ENCODE measurements around the gene TKFC.

Gene TKFC

GRCh38 chr11:61345954-61346843 lies 13.2 kb downstream of the TKFC start:
- Histone ChIP-seq H3K36me3 (ENCODE audit: control insufficient read depth in 2 of 2, insufficient read depth in 2 of 2, low read length in 2 of 2) (peaks cover 23 to 28% of the 10 kb centered on the region in 2 donors), H3K9ac (ENCODE audit: low read length in 2 of 2) (no peak overlapping the region), H3K4me3 (ENCODE audit: low read length in 2 of 2) (no peak overlapping the region), H3K27ac (ENCODE audit: low read length) (no peak overlapping the region), H3K9me3 (ENCODE audit: control insufficient read depth in 2 of 2, low read length in 2 of 2) (no peaks in the 10 kb centered on the region), H3K4me1 (ENCODE audit: control insufficient read depth, insufficient read depth, low read length) (no peaks in the 10 kb centered on the region), H3K27me3 (ENCODE audit: control insufficient read depth in 1 of 2, insufficient read depth in 2 of 2, low read length in 2 of 2) (no peaks in the 10 kb centered on the region)

- Histone ChIP-seq H3K4me1 (ENCODE audit: control insufficient read depth, insufficient read depth, low read length) (no peaks in the 10 kb centered on the region), H3K9ac (ENCODE audit: low read length in 2 of 2) (no peak overlapping the region), H3K36me3 (ENCODE audit: control insufficient read depth in 2 of 2, insufficient read depth in 2 of 2, low read length in 2 of 2) (peaks cover 30 to 37% of the 10 kb centered on the region in 2 donors), H3K27ac (ENCODE audit: low read length) (no peak overlapping the region), H3K27me3 (ENCODE audit: control insufficient read depth in 1 of 2, insufficient read depth in 2 of 2, low read length in 2 of 2) (no peaks in the 10 kb centered on the region), H3K9me3 (ENCODE audit: control insufficient read depth in 2 of 2, low read length in 2 of 2) (no peaks in the 10 kb centered on the region), H3K4me3 (ENCODE audit: low read length in 2 of 2) (no peak overlapping the region)
Measured at GRCh38 chr11:61347916-61348461, 15.0 kb downstream of the TKFC start.

- peaks cover 35 to 48% of the 10 kb centered on the region in 2 donors for H3K36me3 ChIP-seq (ENCODE audit: control insufficient read depth in 2 of 2, insufficient read depth in 2 of 2, low read length in 2 of 2)
- H3K9ac ChIP-seq (ENCODE audit: low read length in 2 of 2) = no peak overlapping the region
- no peaks in the 10 kb centered on the region for H3K27me3 ChIP-seq (ENCODE audit: control insufficient read depth in 1 of 2, insufficient read depth in 2 of 2, low read length in 2 of 2)
- H3K4me1 ChIP-seq (ENCODE audit: control insufficient read depth, insufficient read depth, low read length) = no peaks in the 10 kb centered on the region
- H3K27ac ChIP-seq (ENCODE audit: low read length) = no peak overlapping the region
- H3K4me3 ChIP-seq (ENCODE audit: low read length in 2 of 2) = no peak overlapping the region
- H3K9me3 ChIP-seq (ENCODE audit: control insufficient read depth in 2 of 2, low read length in 2 of 2) = no peaks in the 10 kb centered on the region
Measured at GRCh38 chr11:61349189-61349751, 16.2 kb downstream of the TKFC start.

GRCh38 chr11:61349916-61350315 lies 16.9 kb downstream of the TKFC start:
- H3K4me1 ChIP-seq (ENCODE audit: control insufficient read depth, insufficient read depth, low read length) = no peaks in the 10 kb centered on the region
- H3K9ac ChIP-seq (ENCODE audit: low read length in 2 of 2) = no peak overlapping the region
- peaks cover 35 to 48% of the 10 kb centered on the region in 2 donors for H3K36me3 ChIP-seq (ENCODE audit: control insufficient read depth in 2 of 2, insufficient read depth in 2 of 2, low read length in 2 of 2)
- H3K27ac ChIP-seq (ENCODE audit: low read length) = no peak overlapping the region
- no peaks in the 10 kb centered on the region for H3K27me3 ChIP-seq (ENCODE audit: control insufficient read depth in 1 of 2, insufficient read depth in 2 of 2, low read length in 2 of 2)
- no peak overlapping the region for H3K4me3 ChIP-seq (ENCODE audit: low read length in 2 of 2)
- no peaks in the 10 kb centered on the region for H3K9me3 ChIP-seq (ENCODE audit: control insufficient read depth in 2 of 2, low read length in 2 of 2)

GRCh38 chr11:61350336-61350735 lies 17.3 kb downstream of the TKFC start:
- Histone ChIP-seq H3K9ac (ENCODE audit: low read length in 2 of 2) (no peak overlapping the region), H3K27me3 (ENCODE audit: control insufficient read depth in 1 of 2, insufficient read depth in 2 of 2, low read length in 2 of 2) (no peaks in the 10 kb centered on the region), H3K4me3 (ENCODE audit: low read length in 2 of 2) (no peak overlapping the region), H3K36me3 (ENCODE audit: control insufficient read depth in 2 of 2, insufficient read depth in 2 of 2, low read length in 2 of 2) (peaks cover 35 to 48% of the 10 kb centered on the region in 2 donors), H3K27ac (ENCODE audit: low read length) (no peak overlapping the region), H3K9me3 (ENCODE audit: control insufficient read depth in 2 of 2, low read length in 2 of 2) (no peaks in the 10 kb centered on the region), H3K4me1 (ENCODE audit: control insufficient read depth, insufficient read depth, low read length) (no peaks in the 10 kb centered on the region)

GRCh38 chr11:61350803-61351202 lies 17.8 kb downstream of the TKFC start:
- H3K27ac ChIP-seq (ENCODE audit: low read length) = no peak overlapping the region
- no peak overlapping the region for H3K4me3 ChIP-seq (ENCODE audit: low read length in 2 of 2)
- peaks cover 35 to 48% of the 10 kb centered on the region in 2 donors for H3K36me3 ChIP-seq (ENCODE audit: control insufficient read depth in 2 of 2, insufficient read depth in 2 of 2, low read length in 2 of 2)
- no peaks in the 10 kb centered on the region for H3K27me3 ChIP-seq (ENCODE audit: control insufficient read depth in 1 of 2, insufficient read depth in 2 of 2, low read length in 2 of 2)
- no peaks in the 10 kb centered on the region for H3K9me3 ChIP-seq (ENCODE audit: control insufficient read depth in 2 of 2, low read length in 2 of 2)
- no peaks in the 10 kb centered on the region for H3K4me1 ChIP-seq (ENCODE audit: control insufficient read depth, insufficient read depth, low read length)
- H3K9ac ChIP-seq (ENCODE audit: low read length in 2 of 2) = no peak overlapping the region

- Histone ChIP-seq H3K4me3 (ENCODE audit: low read length in 2 of 2) (no peak overlapping the region), H3K4me1 (ENCODE audit: control insufficient read depth, insufficient read depth, low read length) (no peaks in the 10 kb centered on the region), H3K27ac (ENCODE audit: low read length) (no peak overlapping the region), H3K9ac (ENCODE audit: low read length in 2 of 2) (no peak overlapping the region), H3K36me3 (ENCODE audit: control insufficient read depth in 2 of 2, insufficient read depth in 2 of 2, low read length in 2 of 2) (peaks cover 35 to 48% of the 10 kb centered on the region in 2 donors), H3K9me3 (ENCODE audit: control insufficient read depth in 2 of 2, low read length in 2 of 2) (no peaks in the 10 kb centered on the region), H3K27me3 (ENCODE audit: control insufficient read depth in 1 of 2, insufficient read depth in 2 of 2, low read length in 2 of 2) (no peaks in the 10 kb centered on the region)
Measured at GRCh38 chr11:61352038-61352437, 19.0 kb downstream of the TKFC start.

- peaks cover 30 to 44% of the 10 kb centered on the region in 2 donors for H3K36me3 ChIP-seq (ENCODE audit: control insufficient read depth in 2 of 2, insufficient read depth in 2 of 2, low read length in 2 of 2)
Measured at GRCh38 chr11:61353131-61354067, 20.4 kb downstream of the TKFC start.

GRCh38 chr11:61354208-61354607 lies 21.2 kb downstream of the TKFC start:
- Histone ChIP-seq H3K9ac (ENCODE audit: low read length in 2 of 2) (no peak overlapping the region), H3K27me3 (ENCODE audit: control insufficient read depth in 1 of 2, insufficient read depth in 2 of 2, low read length in 2 of 2) (no peaks in the 10 kb centered on the region), H3K36me3 (ENCODE audit: control insufficient read depth in 2 of 2, insufficient read depth in 2 of 2, low read length in 2 of 2) (peaks cover 27 to 39% of the 10 kb centered on the region in 2 donors), H3K27ac (ENCODE audit: low read length) (no peak overlapping the region), H3K4me3 (ENCODE audit: low read length in 2 of 2) (no peak overlapping the region), H3K4me1 (ENCODE audit: control insufficient read depth, insufficient read depth, low read length) (no peaks in the 10 kb centered on the region), H3K9me3 (ENCODE audit: control insufficient read depth in 2 of 2, low read length in 2 of 2) (no peaks in the 10 kb centered on the region)

More at GRCh38 chr11:61353131-61354067, 20.4 kb downstream of the TKFC start:
- no peaks in the 10 kb centered on the region for H3K9me3 ChIP-seq (ENCODE audit: control insufficient read depth in 2 of 2, low read length in 2 of 2)
- no peak overlapping the region for H3K9ac ChIP-seq (ENCODE audit: low read length in 2 of 2)
- no peaks in the 10 kb centered on the region for H3K27me3 ChIP-seq (ENCODE audit: control insufficient read depth in 1 of 2, insufficient read depth in 2 of 2, low read length in 2 of 2)
- no peaks in the 10 kb centered on the region for H3K4me1 ChIP-seq (ENCODE audit: control insufficient read depth, insufficient read depth, low read length)
- no peak overlapping the region for H3K4me3 ChIP-seq (ENCODE audit: low read length in 2 of 2)
- H3K27ac ChIP-seq (ENCODE audit: low read length) = no peak overlapping the region

GRCh38 chr11:61356706-61357105 lies 23.7 kb downstream of the TKFC start:
- no peaks in the 10 kb centered on the region for H3K9me3 ChIP-seq (ENCODE audit: control insufficient read depth in 2 of 2, low read length in 2 of 2)
- H3K36me3 ChIP-seq (ENCODE audit: control insufficient read depth in 2 of 2, insufficient read depth in 2 of 2, low read length in 2 of 2) = peaks cover 14 to 21% of the 10 kb centered on the region in 2 donors
- H3K4me3 ChIP-seq (ENCODE audit: low read length in 2 of 2) = no peak overlapping the region
- no peaks in the 10 kb centered on the region for H3K27me3 ChIP-seq (ENCODE audit: control insufficient read depth in 1 of 2, insufficient read depth in 2 of 2, low read length in 2 of 2)
- H3K4me1 ChIP-seq (ENCODE audit: control insufficient read depth, insufficient read depth, low read length) = peaks cover 8% of the 10 kb centered on the region
- peak overlapping the region in 1 of 2 donors; percentile 29 for H3K9ac ChIP-seq (ENCODE audit: low read length in 2 of 2)
- H3K27ac ChIP-seq (ENCODE audit: low read length) = no peak overlapping the region

All from stomach smooth muscle (tissue), 2 donors.